ENCODE data around the gene BRI3. TPM values are rescaled to one million over a fixed set of nuclear protein-coding genes. Genes with fewer than 3 reads are reported as not detected.

Gene BRI3
- total and polyA plus RNA-seq, 2 of the 4 experiments (the other 2 are of a cell fraction), result 24.7 to 68.3 TPM

DNA sequence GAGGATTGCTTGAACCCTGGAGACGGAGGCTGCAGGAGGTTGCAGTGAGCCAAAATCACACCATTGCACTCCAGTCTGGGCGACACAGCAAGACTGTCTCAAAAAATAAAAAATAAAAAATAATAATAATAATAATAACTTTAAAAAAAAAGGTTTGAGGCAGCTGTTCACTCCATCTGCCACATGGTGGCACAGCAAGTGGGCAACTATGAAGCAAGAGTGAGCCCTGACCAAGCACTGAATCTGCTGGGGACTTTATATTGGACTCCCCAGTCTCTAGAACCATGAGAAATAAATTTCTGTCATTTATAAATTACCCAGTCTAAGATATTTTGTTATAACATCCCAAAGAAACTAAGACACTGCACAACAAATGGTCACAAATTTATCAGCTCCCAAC, 14.6 kb upstream of the BRI3 start:
- H3K27me3 ChIP-seq (ENCODE audit: control insufficient read depth, insufficient read depth, low read length), result no peaks in the 10 kb centered on the region
- ChIA-PET POLR2A (ENCODE audit: unreplicated experiment) (no interaction called here), CTCF (interaction anchor here (0.7 to 1.0 kb wide), 3 partner anchors 12 to 156 kb away, joined by 3 to 6 read pairs (median 3); no protein-coding TSS in a partner anchor)
- H3K36me3 ChIP-seq (ENCODE audit: control insufficient read depth, insufficient read depth, low read length), result peaks cover 1% of the 10 kb centered on the region; the same call in 1 of the 2 replicates
- no peak overlapping the region for H2BK5ac ChIP-seq (ENCODE audit: low read depth, low read length, poor library complexity, severe bottlenecking)
- no peak overlapping the region for H3K23ac ChIP-seq (ENCODE audit: low read depth, low read length)
- no peaks in the 10 kb centered on the region for H3K9me1 ChIP-seq (ENCODE audit: insufficient read depth, low read length)
- H3K4ac ChIP-seq (ENCODE audit: low read depth, low read length), result no peak overlapping the region; the same call in 1 of the 2 replicates
- no peaks in the 10 kb centered on the region; the same call in 1 of the 2 replicates for H4K20me1 ChIP-seq (ENCODE audit: insufficient read depth, low read length)
- no peak overlapping the region for H3K56ac ChIP-seq (ENCODE audit: extremely low read depth, insufficient read depth, low read length)
- dilution Hi-C loops (cut with HindIII; ENCODE audit: low sequenced_read_pairs, unreplicated experiment), result no loop called here
- no peak overlapping the region for H3K9ac ChIP-seq (ENCODE audit: low read depth, low read length)
- H3K27ac ChIP-seq (ENCODE audit: insufficient read depth, low read length), result no peak overlapping the region
- TF ChIP-seq POLR2A (IDR thresholded peaks at IDR 0.05; ENCODE audit: low read depth, low read length), result no peak
- no peak for TF ChIP-seq RCOR1 (IDR thresholded peaks at IDR 0.05; ENCODE audit: insufficient replicate concordance, low read length)
- peak; percentile 26 for TF ChIP-seq SMC3 (IDR thresholded peaks at IDR 0.05; ENCODE audit: low read depth, low read length)
- no peak for TF ChIP-seq CHD1 (IDR thresholded peaks at IDR 0.05; ENCODE audit: low read depth, low read length)
- TF ChIP-seq CEBPB (IDR thresholded peaks at IDR 0.05; ENCODE audit: low read depth, low read length), result peak; percentile 72
- no peak for TF ChIP-seq MAZ (IDR thresholded peaks at IDR 0.05; ENCODE audit: borderline replicate concordance, low read depth, low read length)
- no peak for TF ChIP-seq MXI1 (IDR thresholded peaks at IDR 0.05; ENCODE audit: borderline replicate concordance, low read depth, low read length)
- TF ChIP-seq, protein P1, sequence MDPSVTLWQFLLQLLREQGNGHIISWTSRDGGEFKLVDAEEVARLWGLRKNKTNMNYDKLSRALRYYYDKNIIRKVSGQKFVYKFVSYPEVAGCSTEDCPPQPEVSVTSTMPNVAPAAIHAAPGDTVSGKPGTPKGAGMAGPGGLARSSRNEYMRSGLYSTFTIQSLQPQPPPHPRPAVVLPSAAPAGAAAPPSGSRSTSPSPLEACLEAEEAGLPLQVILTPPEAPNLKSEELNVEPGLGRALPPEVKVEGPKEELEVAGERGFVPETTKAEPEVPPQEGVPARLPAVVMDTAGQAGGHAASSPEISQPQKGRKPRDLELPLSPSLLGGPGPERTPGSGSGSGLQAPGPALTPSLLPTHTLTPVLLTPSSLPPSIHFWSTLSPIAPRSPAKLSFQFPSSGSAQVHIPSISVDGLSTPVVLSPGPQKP (IDR thresholded peaks at IDR 0.05; ENCODE audit: borderline replicate concordance, low read depth, low read length), result no peak
- peak; percentile 33; the same call in 1 of the 2 replicates for TF ChIP-seq RAD21 (IDR thresholded peaks at IDR 0.05; ENCODE audit: low read length)
- no peak for TF ChIP-seq BHLHE40 (IDR thresholded peaks at IDR 0.05; ENCODE audit: low read depth, low read length)
- TF ChIP-seq CTCF (conservative IDR thresholded peaks at IDR 0.05; ENCODE audit: low read depth, low read length), result peak; percentile 41
- TF ChIP-seq, protein P2, sequence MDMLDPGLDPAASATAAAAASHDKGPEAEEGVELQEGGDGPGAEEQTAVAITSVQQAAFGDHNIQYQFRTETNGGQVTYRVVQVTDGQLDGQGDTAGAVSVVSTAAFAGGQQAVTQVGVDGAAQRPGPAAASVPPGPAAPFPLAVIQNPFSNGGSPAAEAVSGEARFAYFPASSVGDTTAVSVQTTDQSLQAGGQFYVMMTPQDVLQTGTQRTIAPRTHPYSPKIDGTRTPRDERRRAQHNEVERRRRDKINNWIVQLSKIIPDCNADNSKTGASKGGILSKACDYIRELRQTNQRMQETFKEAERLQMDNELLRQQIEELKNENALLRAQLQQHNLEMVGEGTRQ (IDR thresholded peaks at IDR 0.05; ENCODE audit: low read depth, low read length), result no peak
- TF ChIP-seq MAFK (IDR thresholded peaks at IDR 0.05; ENCODE audit: low read depth, low read length), result no peak
- TF ChIP-seq RFX5 (IDR thresholded peaks at IDR 0.05; ENCODE audit: low read depth, low read length), result no peak
- no peak for TF ChIP-seq FOS (IDR thresholded peaks at IDR 0.05; ENCODE audit: low read depth, low read length)
- TF ChIP-seq NFE2L2 (IDR thresholded peaks at IDR 0.05; ENCODE audit: low read depth, low read length), result no peak
- H3K18ac ChIP-seq (ENCODE audit: low read depth, low read length), result no peak overlapping the region
- no peak overlapping the region for H2BK120ac ChIP-seq (ENCODE audit: low read depth, low read length)
- no peaks in the 10 kb centered on the region for H3K9me3 ChIP-seq (ENCODE audit: control insufficient read depth, insufficient read depth, low read length)
- peaks cover 5% of the 10 kb centered on the region in 2 experiments; a peak in 1 of 4 replicates for H3K79me1 ChIP-seq (ENCODE audit: low read depth in 1 of 2, low read length in 2 of 2)
- H3K14ac ChIP-seq (replicated peaks; ENCODE audit: low read depth, low read length), result no peak overlapping the region
- no CpG with 5 or more reads among the region's 2 CpGs for WGBS, 2 experiments (ENCODE audit: extremely low coverage in 2 of 2, insufficient read length in 1 of 2)
- no peak overlapping the region for H3K4me3 ChIP-seq (ENCODE audit: insufficient read depth, low read depth, low read length)
- no peak overlapping the region for H4K5ac ChIP-seq (ENCODE audit: low read depth, low read length)
- intact Hi-C loops (cut with micrococcal nuclease), result no loop called here
- no peak overlapping the region for H4K8ac ChIP-seq (ENCODE audit: low read depth in 2 of 2, low read length in 2 of 2)
- in situ Hi-C loops (cut with MboI; ENCODE audit: low sequenced_read_pairs), result no loop called here
- DNase-seq (no peak), ATAC-seq (ENCODE audit: low read depth) (peak; percentile 66; the same call in 1 of the 2 replicates)
- peaks cover 6% of the 10 kb centered on the region for H3K4me1 ChIP-seq (ENCODE audit: control insufficient read depth, insufficient read depth, low read length)
- BruUV-seq (replicated peaks), result no TSS peak
- H2AK9ac ChIP-seq (replicated peaks; ENCODE audit: low read depth, low read length, poor library complexity), result no peak overlapping the region
- no peak overlapping the region for H4K91ac ChIP-seq (ENCODE audit: insufficient read depth, low read depth, low read length)
- no peak overlapping the region for H2BK20ac ChIP-seq (ENCODE audit: low read depth, low read length)
- no peak overlapping the region for H2AFZ ChIP-seq (replicated peaks; ENCODE audit: low read length, poor library complexity)
- no peak overlapping the region for H2BK15ac ChIP-seq (ENCODE audit: low read depth, low read length)
- no peak overlapping the region; the same call in 1 of the 2 replicates for H2AK5ac ChIP-seq (ENCODE audit: low read depth, low read length)
- H3K4me2 ChIP-seq (ENCODE audit: low read depth, low read length), result no peak overlapping the region

Data from IMR-90 (cell line).